ENCODE results near the gene WIPF1.

WIPF1 gene

DNA sequence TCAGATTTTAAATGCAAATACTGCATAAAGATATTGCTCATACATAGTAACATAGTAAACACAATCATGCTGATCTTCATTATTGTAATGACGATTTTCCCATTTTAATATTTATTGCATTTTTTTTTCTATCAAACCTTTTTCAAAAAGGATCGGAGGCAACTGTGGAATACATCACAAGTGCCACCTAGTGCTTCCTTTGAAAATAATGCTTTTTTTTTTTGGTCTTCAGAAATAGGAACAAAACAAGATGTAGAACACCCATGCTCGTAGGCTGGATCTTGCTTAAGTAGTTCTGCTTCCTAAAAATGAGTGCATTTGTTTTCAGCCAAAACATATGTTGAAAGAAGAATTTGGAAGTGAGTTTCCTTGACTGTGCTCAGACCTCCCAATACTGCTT lies 75.1 kb downstream of the WIPF1 start:
- POLR2A ChIA-PET: no interaction called here
- TF ChIP-seq KLF8 (tag by site-specific recombination; IDR thresholded peaks at IDR 0.05) (no peak), ZNF146 (tag by site-specific recombination; IDR thresholded peaks at IDR 0.05) (no peak), ZNF837 (tag by site-specific recombination; IDR thresholded peaks at IDR 0.05) (no peak), ZNF121 (tag by site-specific recombination; IDR thresholded peaks at IDR 0.05) (no peak), ZBTB1 (tag by site-specific recombination; IDR thresholded peaks at IDR 0.05) (no peak), ZNF175 (tag by site-specific recombination; IDR thresholded peaks at IDR 0.05) (no peak), ZNF223 (tag by site-specific recombination; IDR thresholded peaks at IDR 0.05) (no peak), ZNF214 (tag by site-specific recombination; IDR thresholded peaks at IDR 0.05; ENCODE audit: borderline replicate concordance) (no peak), ZFP41 (tag by site-specific recombination; IDR thresholded peaks at IDR 0.05; ENCODE audit: borderline replicate concordance) (no peak)
- TF ChIP-seq, protein P1, sequence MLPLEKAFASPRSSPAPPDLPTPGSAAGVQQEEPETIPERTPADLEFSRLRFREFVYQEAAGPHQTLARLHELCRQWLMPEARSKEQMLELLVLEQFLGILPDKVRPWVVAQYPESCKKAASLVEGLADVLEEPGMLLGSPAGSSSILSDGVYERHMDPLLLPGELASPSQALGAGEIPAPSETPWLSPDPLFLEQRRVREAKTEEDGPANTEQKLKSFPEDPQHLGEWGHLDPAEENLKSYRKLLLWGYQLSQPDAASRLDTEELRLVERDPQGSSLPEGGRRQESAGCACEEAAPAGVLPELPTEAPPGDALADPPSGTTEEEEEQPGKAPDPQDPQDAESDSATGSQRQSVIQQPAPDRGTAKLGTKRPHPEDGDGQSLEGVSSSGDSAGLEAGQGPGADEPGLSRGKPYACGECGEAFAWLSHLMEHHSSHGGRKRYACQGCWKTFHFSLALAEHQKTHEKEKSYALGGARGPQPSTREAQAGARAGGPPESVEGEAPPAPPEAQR (tag by site-specific recombination; IDR thresholded peaks at IDR 0.05): no peak
- TF ChIP-seq, protein P2, sequence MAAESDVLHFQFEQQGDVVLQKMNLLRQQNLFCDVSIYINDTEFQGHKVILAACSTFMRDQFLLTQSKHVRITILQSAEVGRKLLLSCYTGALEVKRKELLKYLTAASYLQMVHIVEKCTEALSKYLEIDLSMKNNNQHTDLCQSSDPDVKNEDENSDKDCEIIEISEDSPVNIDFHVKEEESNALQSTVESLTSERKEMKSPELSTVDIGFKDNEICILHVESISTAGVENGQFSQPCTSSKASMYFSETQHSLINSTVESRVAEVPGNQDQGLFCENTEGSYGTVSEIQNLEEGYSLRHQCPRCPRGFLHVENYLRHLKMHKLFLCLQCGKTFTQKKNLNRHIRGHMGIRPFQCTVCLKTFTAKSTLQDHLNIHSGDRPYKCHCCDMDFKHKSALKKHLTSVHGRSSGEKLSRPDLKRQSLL (tag by site-specific recombination; IDR thresholded peaks at IDR 0.05): no peak
- Histone ChIP-seq H3K4me3 (ENCODE audit: low read depth, low read length) (no peak overlapping the region), H3K4me1 (ENCODE audit: control insufficient read depth, insufficient read depth, low read length) (no peaks in the 10 kb centered on the region), H3K36me3 (ENCODE audit: control insufficient read depth in 2 of 2, insufficient read depth in 1 of 2, low read length in 2 of 2) (no peaks in the 10 kb centered on the region), H3K9me3 (ENCODE audit: control insufficient read depth, insufficient read depth, low read depth, low read length) (no peaks in the 10 kb centered on the region), H3K27ac (ENCODE audit: extremely low read depth, low read depth, low read length) (no peak overlapping the region)
- CTCF ChIA-PET: interaction anchor here (0.6 to 1.8 kb wide), 7 partner anchors 9 to 176 kb away, joined by 3 to 15 read pairs (median 3); no protein-coding TSS in a partner anchor

DNA sequence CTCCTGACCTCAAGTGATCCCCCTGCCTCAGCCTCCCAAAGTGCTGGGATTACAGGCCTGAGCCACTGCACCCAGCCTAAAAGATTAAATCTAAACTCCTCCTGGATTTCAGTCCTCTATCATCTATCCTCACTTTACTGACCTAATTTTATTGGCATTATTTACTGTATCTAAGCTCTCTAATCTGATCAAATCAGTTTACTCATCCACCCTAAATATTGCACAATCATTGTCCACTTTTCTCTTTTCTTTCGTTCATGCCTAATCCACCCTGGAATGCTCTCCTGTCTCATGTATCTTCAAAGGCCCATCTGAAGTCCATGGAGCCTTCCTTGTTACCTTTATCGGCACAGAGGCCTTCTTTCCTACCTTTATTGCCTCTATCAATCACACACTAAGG lies 79.2 kb downstream of the WIPF1 start:
- POLR2A ChIA-PET: no interaction called here
- Histone ChIP-seq H3K4me3 (ENCODE audit: low read depth, low read length) (no peak overlapping the region), H3K9me3 (ENCODE audit: control insufficient read depth, insufficient read depth, low read depth, low read length) (no peaks in the 10 kb centered on the region), H3K27ac (ENCODE audit: extremely low read depth, low read depth, low read length) (no peak overlapping the region), H3K4me1 (ENCODE audit: control insufficient read depth, insufficient read depth, low read length) (no peaks in the 10 kb centered on the region), H3K36me3 (ENCODE audit: control insufficient read depth in 2 of 2, insufficient read depth in 1 of 2, low read length in 2 of 2) (no peaks in the 10 kb centered on the region)
- CTCF ChIA-PET: interaction anchor here (1.6 kb wide), 2 partner anchors 28 to 58 kb away, joined by 4 to 5 read pairs; no protein-coding TSS in a partner anchor
- TF ChIP-seq GLIS1 (tag by site-specific recombination; IDR thresholded peaks at IDR 0.05): no peak
- TF ChIP-seq HOXA7 (CRISPR knock-in tag; IDR thresholded peaks at IDR 0.05; ENCODE audit: borderline replicate concordance): no peak
- TF ChIP-seq, protein P3, sequence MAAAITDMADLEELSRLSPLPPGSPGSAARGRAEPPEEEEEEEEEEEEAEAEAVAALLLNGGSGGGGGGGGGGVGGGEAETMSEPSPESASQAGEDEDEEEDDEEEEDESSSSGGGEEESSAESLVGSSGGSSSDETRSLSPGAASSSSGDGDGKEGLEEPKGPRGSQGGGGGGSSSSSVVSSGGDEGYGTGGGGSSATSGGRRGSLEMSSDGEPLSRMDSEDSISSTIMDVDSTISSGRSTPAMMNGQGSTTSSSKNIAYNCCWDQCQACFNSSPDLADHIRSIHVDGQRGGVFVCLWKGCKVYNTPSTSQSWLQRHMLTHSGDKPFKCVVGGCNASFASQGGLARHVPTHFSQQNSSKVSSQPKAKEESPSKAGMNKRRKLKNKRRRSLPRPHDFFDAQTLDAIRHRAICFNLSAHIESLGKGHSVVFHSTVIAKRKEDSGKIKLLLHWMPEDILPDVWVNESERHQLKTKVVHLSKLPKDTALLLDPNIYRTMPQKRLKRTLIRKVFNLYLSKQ (tag by site-specific recombination; IDR thresholded peaks at IDR 0.05; ENCODE audit: borderline replicate concordance): no peak
- TF ChIP-seq ZFP37 (tag by site-specific recombination; IDR thresholded peaks at IDR 0.05): no peak
- TF ChIP-seq ZBTB21 (tag by site-specific recombination; IDR thresholded peaks at IDR 0.05): no peak
- no peak for TF ChIP-seq MZF1 (tag by site-specific recombination; IDR thresholded peaks at IDR 0.05; ENCODE audit: borderline replicate concordance)
- TF ChIP-seq KLF1 (tag by site-specific recombination; IDR thresholded peaks at IDR 0.05): no peak
- no peak for TF ChIP-seq OVOL3 (tag by site-specific recombination; IDR thresholded peaks at IDR 0.05)
- TF ChIP-seq, protein P4, sequence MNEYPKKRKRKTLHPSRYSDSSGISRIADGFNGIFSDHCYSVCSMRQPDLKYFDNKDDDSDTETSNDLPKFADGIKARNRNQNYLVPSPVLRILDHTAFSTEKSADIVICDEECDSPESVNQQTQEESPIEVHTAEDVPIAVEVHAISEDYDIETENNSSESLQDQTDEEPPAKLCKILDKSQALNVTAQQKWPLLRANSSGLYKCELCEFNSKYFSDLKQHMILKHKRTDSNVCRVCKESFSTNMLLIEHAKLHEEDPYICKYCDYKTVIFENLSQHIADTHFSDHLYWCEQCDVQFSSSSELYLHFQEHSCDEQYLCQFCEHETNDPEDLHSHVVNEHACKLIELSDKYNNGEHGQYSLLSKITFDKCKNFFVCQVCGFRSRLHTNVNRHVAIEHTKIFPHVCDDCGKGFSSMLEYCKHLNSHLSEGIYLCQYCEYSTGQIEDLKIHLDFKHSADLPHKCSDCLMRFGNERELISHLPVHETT (tag by site-specific recombination; IDR thresholded peaks at IDR 0.05): no peak
- TF ChIP-seq ZNF311 (tag by site-specific recombination; IDR thresholded peaks at IDR 0.05; ENCODE audit: borderline replicate concordance): no peak
- no peak for TF ChIP-seq ZNF133 (tag by site-specific recombination; IDR thresholded peaks at IDR 0.05)
- TF ChIP-seq, protein P5, sequence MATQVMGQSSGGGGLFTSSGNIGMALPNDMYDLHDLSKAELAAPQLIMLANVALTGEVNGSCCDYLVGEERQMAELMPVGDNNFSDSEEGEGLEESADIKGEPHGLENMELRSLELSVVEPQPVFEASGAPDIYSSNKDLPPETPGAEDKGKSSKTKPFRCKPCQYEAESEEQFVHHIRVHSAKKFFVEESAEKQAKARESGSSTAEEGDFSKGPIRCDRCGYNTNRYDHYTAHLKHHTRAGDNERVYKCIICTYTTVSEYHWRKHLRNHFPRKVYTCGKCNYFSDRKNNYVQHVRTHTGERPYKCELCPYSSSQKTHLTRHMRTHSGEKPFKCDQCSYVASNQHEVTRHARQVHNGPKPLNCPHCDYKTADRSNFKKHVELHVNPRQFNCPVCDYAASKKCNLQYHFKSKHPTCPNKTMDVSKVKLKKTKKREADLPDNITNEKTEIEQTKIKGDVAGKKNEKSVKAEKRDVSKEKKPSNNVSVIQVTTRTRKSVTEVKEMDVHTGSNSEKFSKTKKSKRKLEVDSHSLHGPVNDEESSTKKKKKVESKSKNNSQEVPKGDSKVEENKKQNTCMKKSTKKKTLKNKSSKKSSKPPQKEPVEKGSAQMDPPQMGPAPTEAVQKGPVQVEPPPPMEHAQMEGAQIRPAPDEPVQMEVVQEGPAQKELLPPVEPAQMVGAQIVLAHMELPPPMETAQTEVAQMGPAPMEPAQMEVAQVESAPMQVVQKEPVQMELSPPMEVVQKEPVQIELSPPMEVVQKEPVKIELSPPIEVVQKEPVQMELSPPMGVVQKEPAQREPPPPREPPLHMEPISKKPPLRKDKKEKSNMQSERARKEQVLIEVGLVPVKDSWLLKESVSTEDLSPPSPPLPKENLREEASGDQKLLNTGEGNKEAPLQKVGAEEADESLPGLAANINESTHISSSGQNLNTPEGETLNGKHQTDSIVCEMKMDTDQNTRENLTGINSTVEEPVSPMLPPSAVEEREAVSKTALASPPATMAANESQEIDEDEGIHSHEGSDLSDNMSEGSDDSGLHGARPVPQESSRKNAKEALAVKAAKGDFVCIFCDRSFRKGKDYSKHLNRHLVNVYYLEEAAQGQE (tag by site-specific recombination; IDR thresholded peaks at IDR 0.05): no peak
- no peak for TF ChIP-seq ZNF501 (tag by site-specific recombination; IDR thresholded peaks at IDR 0.05)
- TF ChIP-seq REPIN1 (tag by site-specific recombination; IDR thresholded peaks at IDR 0.05; ENCODE audit: low read depth): no peak
